Measurements from ENCODE around the gene USP35.
"Not testable (repeated sequence)": the region's sequence is repeated elsewhere in the genome, so short reads cannot be mapped to it uniquely, and the experiment has no call there.

Gene USP35

DNA sequence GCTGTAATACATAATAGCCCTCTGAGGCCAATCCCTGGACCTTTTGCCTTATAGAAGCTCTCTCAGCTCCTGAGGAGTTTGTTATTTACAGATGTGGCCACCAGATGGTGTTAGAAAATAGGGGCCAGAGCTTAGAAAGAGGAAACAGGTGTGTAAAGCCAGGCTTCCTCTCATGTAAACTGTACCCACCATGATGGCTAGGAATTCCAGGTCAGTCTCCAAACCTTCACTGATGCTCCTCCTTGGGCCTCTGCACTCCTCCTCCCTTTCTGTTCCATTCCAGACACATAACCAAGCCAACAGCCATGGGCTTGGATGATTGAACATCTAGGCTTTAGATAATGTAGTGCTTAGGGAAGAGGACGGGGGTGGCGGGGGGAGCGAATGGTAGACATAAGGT, 39.7 kb downstream of the USP35 start:
- in situ Hi-C loops (cut with HindIII; ENCODE audit: low sequenced_read_pairs), result no loop called here

DNA sequence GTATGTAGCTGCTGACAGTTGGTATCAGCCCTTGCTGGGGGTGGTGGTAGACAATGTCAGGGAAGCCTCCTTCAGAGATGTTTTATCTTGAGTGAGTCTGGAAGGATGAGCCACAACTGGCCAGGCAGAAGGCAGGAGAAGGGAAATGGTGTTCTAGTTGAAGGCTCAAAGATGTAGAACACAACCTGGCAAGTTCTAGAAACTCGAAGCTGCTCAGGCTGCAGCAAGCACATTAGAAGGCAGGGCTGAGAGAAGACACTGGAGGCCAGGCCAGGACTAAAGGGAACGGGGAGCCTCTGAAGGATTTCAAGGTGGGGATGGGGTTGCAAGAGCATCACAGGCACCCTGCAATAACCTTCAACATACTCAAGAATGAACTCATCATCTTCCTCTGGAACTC, 40.4 kb downstream of the USP35 start:
- in situ Hi-C loops (cut with HindIII; ENCODE audit: low sequenced_read_pairs), result no loop called here

DNA sequence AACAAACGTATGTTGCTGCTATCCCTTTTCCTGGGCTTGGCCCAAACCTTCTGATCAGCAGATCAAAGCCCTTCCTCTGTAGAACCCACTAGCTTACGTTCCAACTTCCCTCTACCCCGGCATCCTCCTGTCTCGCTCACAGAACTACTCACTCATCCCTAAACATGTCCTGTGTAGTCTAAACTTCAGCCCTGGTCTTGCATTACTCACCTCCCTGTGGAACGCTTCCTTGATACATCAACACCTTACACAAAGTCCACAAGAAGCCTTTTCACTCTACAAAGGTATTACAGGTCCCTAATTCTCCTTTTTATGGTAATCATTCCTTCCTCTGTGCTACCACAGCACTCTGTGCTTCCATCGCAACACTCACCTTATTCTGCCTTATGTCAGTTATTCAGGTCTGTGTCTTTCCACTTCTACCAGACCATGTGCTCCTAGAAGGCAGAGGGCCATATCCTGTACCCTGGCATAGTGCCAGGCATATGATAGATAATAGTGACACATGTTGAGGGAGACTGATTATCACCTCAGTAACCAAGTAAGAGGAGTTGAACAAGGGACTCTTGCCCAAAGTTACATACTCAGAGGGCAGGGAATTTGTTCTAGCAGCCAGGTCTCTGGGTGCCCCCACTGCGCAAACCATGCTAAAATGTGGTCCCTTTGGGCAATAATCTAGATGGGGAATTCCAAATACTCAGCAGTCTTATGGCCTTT, 41.6 kb downstream of the USP35 start:
- in situ Hi-C loops (cut with HindIII; ENCODE audit: low sequenced_read_pairs), result no loop called here

DNA sequence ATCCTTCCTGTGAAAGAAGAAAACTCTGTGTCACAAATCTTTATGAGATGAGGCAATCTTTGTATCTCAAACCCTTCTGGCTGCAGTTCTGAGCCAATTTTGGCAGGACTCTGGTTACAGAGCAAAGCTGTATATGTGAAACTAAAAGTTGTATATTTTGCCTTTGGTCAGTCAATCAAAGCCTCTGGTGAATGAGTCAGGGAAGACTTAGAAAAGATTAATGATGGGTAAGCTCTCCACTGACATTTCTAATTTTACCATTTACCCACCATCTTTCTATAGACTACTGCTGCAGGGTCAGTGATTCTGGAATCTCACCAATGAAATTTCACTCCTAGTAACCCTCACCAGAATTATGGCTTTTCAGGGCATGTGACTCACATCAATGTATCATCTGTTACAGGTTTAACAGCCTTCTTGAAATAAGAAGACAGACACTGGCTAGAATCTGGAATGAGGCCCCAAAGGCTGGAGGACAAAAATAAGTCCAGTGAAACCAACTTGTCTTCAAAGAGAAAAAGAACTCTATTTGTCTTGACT, 43.3 kb downstream of the USP35 start:
- in situ Hi-C loops (cut with HindIII; ENCODE audit: low sequenced_read_pairs), result no loop called here

DNA sequence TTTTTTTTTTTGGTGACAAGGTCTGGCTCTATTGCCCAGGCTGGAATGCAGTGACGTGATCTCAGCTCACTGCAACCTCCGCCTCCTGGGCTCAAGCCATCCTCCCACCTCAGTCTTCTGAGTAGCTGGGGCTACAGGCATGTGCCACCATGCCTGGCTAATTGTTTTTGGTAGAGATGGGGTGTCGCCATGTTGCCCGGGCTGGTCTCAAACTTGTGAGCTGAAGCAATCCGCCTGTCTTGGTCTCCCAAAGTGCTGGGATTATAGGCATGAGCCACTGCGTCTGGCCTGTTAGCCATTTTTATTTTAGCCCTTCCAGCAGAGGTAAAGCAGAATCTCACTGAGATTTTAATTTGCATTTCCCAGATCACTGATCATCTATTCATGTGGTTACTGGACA, 44.3 kb downstream of the USP35 start:
- in situ Hi-C loops (cut with HindIII; ENCODE audit: low sequenced_read_pairs), result not testable (repeated sequence)

DNA sequence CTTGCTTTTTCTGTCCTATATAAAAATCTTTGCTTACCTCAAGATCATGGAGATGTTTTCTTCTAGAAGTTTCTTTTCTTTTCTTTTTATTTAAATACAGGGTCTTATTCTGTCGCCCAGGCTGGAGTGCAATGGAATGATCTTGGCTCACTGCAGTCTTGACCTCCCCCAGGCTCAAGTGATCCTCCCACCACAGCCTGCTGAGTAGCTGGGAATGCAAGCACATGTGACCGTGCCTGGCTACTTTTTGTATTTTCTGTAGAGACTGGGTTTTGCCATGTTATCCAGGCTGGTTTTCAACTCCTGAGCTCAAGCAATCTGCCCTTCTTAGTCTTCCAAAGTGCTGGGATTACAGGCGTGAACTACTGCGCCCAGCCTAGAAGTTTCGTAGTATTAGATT, 45.3 kb downstream of the USP35 start:
- in situ Hi-C loops (cut with HindIII; ENCODE audit: low sequenced_read_pairs), result no loop called here

DNA sequence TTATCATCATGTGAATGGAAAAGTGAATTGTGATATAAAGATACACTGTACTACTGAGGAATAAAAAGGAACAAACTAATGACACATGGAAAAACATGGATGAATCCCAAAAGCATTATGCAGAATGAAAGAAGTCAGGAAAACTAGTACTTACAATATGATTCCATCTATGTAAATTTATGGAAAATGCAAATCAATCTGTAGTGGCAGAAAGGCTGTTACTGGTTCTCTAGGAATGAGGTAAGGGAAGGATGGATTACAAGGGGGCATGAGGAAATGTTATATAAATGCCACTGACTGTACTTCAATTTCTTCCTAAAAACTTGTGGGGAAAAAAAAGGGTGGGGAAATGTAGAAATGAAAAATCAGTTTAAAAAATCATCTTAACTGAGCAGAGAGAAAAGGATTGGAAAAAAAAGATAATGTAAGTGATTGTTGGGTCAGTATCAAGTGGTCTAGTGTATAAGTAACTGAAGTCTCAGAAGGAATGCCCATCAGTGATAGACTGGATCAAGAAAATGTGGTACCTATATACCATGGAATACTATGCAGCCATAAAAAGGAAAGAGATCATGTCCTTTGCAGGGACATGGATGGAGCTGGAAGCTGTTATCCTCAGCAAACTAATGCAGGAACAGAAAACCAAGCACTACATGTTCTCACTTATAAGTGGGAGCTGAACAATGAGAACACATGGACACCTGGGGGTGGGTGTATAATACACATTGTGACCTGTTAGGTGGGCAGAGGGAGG, 48.8 kb downstream of the USP35 start:
- in situ Hi-C loops (cut with HindIII; ENCODE audit: low sequenced_read_pairs), result no loop called here

DNA sequence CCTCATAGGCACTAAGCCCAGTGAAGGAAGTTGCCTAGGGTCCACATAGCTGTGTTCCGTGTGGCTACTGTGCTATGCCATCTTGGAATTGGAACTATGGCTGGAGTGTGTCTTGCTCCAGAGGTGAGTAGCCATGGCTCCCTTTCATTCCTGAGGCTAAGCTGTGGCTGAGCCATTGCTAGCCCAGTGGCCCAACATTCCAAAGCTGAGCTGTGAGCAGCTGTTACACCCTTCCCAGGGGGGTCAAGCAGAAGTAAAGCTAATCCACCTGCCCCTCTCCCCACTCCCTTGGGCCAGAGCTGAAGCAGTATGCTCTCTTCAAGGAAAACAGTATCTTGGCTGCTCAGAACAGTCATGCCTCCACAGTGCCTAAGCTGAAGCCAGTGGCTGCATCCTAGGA, 51.1 kb downstream of the USP35 start:
- in situ Hi-C loops (cut with HindIII; ENCODE audit: low sequenced_read_pairs), result no loop called here

DNA sequence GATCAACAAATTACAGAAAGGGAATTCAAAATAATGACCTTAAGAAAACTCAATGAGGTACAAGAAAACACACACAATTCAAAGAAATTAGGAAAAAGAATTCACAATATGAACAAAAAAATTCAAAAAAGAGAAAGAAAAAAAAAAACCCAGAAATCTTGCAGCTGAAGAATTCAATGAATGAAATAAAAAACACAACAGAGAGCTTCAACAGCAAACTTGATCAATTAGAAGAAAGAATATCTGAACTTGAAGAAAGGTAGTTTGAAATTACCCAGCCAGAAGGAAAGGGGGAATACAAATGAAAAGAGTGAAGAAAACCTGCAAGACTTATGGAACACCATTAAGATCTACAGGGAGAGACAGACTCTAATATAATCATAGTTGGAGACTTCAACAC, 52.8 kb downstream of the USP35 start:
- in situ Hi-C loops (cut with HindIII; ENCODE audit: low sequenced_read_pairs), result no loop called here

DNA sequence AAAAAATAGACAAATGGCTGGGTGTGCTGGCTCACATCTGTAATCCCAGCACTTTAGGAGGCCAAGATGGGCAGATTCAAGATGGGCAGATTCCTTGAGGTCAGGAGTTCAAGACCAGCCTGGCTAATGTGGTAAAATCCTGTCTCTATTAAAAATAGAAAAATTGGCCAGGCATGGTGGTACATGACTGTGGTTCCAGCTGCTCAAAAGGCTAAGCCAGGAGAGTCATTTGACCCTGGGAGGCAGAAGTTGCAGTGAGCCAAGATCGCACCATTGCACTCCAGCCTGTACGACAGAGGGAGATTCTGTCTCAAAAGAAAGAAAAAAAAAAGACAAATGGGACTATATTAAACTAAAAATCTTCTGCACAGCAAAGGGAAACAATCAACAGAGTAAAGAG, 55.4 kb downstream of the USP35 start:
- in situ Hi-C loops (cut with HindIII; ENCODE audit: low sequenced_read_pairs), result no loop called here

DNA sequence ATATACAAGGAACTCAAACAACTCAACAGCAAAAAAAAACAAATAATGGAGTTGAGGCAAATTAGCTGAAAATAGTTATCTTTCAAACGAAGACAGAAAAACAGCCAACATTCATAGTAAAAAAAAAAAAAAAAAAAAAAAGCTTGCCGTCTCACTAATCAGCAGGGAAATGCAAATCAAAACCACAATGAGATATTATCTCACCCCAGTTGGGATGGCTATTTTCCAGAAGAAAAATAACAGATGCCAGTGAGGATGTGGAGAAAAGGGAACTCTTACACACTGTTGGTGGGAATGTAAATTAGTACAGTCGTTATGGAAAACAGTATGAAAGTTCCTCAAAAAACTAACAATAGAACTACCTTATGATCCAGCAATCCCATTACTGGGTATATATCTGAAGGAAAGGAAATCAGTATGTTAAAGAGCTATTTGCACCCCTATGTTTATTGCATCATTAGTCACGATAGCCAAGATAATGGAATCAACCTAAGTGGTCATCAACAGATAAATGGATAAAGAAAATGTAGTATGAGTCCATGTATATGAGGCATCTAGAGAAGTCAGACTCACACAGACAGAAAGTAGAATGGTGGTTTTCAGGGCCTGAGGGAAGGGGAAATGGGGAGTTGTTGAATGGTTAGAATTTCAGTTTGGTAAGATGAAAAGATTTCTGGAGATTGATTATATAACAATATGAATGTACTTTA, 56.0 kb downstream of the USP35 start:
- in situ Hi-C loops (cut with HindIII; ENCODE audit: low sequenced_read_pairs), result no loop called here

DNA sequence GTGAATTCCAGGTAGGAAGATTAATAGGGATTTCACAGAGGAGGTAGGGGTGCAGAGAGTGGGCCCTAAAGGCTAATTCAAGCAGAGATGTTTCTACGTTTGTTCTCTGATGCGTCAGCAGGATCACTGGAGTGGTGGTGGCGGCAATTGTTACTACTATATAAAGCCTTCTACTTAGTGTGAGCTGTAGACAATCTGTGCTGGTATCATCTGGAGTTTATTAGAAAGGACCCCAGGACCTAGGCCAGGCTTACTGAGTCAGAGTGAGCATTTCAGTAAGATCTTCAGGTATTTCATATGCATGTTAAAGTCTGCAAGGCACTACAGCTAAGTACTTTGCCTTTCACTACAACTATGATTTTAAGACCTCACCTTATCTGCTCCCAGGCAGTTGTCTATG, 59.5 kb downstream of the USP35 start:
- in situ Hi-C loops (cut with HindIII; ENCODE audit: low sequenced_read_pairs), result no loop called here

DNA sequence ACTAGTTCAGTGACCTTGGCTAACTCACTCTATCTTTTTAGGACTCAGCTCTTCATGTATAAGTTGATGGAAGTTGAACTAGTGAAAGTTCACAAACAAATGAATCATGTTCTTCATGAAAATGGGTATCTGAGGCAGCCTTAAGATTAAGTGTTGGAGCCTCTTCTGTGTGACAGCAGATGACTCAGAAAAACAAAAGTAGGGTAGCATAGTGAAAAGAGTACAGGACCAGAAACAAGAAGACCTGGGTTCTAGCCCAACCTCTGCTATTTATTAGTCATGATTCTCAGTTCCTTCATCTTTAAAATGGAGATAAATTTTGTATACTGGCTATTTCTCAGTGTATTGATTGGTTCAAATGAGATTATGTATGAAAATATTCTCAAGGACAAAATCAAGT, 60.2 kb downstream of the USP35 start:
- in situ Hi-C loops (cut with HindIII; ENCODE audit: low sequenced_read_pairs), result no loop called here

DNA sequence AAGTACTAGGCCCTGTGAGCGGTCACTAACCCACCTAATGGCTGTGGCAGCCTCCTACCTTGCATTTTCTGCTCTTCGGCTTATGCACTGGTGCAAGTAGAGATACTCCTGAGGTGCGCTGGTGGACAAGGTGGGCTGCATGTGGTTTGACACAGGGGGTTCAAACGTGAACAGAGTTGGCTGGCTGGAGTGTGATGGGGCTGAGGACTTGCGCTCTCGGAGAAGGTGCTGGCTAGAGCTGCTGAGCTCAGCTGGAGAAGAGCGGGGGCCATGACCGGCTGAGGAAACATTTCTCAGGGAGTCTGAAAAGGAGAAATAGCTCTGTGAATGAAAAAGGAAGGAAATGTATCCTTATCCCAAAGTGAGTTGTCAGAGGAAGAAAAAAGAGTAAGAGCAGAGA, 61.4 kb downstream of the USP35 start:
- in situ Hi-C loops (cut with HindIII; ENCODE audit: low sequenced_read_pairs), result no loop called here

DNA sequence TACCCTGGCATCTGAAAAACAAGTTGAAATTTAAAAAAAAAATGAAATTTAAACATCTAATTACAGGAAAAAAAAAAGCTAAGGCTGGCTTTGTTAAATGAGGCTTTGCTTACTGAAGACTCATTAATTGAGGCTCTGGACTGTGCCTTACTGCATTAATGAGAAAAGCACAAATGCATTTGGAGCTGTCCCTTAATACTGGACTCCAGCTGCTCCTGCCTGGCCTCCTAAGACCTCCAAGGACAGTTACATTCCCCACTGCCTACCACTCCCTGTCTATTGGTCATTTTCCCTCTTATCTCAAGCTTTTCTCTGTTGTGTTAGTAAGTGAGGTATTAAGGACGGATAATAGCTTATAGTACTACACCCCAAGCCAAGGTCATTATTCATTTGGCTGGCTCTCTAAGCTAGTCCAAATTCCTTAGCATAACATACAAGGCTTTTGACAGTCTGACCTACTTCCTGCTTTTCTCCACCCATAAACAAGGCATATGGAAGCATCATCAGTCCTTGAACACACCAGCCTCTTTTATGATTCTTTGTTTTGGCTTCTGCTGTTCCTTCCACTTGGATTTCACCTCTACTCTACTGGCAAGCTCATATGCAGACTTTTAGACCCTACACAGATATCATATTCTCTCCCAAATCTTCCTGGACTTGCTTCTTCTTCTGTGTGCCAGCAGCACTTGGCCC, 62.5 kb downstream of the USP35 start:
- in situ Hi-C loops (cut with HindIII; ENCODE audit: low sequenced_read_pairs), result no loop called here

DNA sequence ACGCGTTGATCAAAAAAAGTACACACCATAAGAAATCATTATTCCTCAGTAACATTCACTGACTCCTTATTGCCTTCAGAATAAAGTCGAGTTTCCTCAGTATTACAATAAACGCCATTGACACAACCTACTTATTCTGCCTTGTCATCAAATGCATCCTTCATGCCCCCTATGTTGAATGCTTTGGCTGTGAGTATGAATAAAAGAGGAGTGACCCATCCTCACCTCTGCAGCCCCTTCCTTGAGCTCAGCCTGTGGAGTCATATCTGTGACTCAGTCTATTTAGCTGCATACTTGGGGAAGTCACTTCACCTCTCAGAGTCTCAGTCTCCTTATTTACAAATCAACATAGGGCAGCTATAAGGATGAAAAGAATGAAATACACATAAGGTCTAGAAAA, 65.1 kb downstream of the USP35 start:
- in situ Hi-C loops (cut with HindIII; ENCODE audit: low sequenced_read_pairs), result no loop called here

DNA sequence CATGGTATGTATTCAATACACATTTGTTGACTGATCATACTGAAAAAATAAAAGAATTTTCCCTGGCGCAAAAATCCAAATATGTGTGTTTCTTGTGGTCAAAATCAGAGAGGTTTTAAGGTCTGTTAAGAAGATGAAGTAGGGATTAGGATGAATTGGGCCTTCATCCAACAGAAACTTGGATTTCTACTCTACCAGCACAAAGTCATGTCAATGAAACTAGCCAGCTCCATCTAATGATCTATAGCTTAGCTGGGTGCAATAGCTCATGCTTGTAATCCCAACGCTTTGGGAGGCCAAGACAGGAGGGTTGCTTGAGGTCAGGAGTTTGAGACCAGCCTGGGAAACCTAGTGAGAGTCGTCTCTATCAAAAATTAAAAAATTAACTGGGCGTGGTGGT, 65.5 kb downstream of the USP35 start:
- in situ Hi-C loops (cut with HindIII; ENCODE audit: low sequenced_read_pairs), result no loop called here

DNA sequence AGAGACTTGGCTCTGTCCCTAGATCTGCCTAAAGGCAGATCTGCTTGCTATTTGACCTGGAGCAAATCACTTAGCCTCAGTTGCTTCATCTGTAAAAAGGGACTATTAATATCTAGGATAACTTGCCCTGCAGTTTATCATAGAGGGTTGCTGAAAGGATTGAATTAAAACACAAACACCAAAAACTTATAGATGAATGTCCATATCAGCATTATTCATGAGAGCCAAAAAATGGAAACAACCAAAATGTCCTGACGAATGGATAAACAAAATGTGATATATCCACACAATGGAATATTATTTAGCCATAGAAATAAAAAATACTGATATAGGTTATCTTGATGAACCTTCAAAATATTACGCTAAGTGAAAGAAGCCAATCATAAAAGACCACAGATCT, 67.2 kb downstream of the USP35 start:
- in situ Hi-C loops (cut with HindIII; ENCODE audit: low sequenced_read_pairs), result no loop called here

DNA sequence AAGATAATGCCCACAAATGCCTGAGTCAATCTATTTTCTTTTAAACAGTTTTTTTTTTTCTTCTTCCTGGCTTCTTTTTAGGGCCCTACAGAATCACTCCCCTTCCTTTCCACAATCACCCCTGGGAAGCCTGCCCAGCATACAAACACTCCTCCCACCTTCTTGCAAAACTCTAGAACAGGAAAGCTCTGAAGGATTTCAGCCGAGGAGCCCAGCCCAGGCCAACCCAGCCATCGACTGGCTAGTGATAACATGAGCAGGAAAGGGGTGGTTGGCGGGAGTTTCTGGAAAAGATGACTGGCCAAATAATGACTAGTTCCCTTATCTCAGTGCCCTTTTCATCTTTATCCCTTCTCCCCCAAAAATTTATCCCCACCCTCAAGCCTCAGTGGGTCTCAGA, 68.2 kb downstream of the USP35 start:
- in situ Hi-C loops (cut with HindIII; ENCODE audit: low sequenced_read_pairs), result no loop called here

DNA sequence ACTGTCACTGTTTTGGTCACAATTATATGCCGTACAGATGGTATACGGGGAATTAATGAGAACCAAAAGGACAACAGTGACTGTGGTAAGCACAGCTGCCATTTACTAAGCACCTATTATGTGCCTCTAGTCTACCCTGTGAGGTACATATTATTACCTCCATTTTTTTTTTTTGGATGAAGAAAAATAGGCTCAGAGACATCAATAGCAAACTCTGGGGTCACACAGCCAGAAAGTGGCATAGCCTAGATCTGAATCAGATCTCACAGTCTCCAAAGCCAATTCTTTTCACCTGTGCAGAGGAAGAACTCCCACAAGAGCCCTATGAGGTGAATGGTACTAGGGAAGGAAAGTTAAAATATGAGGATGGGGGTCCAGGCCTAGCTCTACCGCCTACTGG, 68.9 kb downstream of the USP35 start:
- in situ Hi-C loops (cut with HindIII; ENCODE audit: low sequenced_read_pairs), result no loop called here

DNA sequence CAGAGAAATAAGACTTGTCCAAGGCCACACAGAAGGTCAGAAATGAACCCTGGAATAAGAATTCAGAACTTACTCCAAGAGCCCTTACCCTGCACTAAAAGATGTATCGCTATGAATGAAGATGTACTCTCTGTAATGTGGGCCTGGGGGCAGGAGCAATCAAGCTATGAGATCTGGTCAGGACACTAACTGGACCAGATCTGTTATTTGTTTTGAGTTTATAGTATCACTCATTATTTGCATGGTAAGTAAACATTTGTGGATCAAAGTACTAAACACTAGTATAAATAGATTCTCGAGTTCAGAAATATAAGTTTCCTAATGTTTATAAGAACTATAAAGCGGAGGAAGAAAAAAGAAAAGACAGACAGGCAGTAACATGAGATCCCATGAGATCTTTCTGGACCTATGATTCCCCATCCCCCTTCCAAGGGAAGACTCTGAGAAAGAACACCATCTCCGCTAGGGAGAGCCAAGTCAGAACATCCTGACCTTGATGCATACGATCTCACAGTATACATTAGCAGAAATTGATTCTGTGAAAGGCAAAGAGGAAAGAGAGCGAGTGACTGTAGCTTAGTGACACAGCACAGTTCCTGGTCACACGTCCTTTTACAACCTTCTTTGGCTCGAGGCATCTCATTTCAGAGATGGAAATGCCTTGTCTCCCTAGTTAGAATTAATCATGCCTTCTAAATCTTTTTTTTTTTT, 71.2 kb downstream of the USP35 start:
- in situ Hi-C loops (cut with HindIII; ENCODE audit: low sequenced_read_pairs), result no loop called here

Data from DLD1 (cell line).